Thyroid gland (tissue), 4 donors: ENCODE results near the gene ADAMTS16.

Source experiments
- POLR2A ChIP-seq, 2 donors: fragments of 450-650 bp; IDR thresholded peaks; one replicate each; pipeline ENCODE4 v1.6.1; 2017; ENCODE audit warnings: antibody characterized with exemption in 2 of 2, mild to moderate bottlenecking in 2 of 2, moderate library complexity in 1 of 2
- TF ChIP-seq, protein P1 (sequence below), 6 experiments: fragments of 200-600 bp in 3 of 6; fragments of 450-650 bp in 3 of 6; sonication (generic) in 3 of 6; IDR thresholded peaks; one replicate each; pipeline ENCODE4 v1.5.1; 2016 to 2019; ENCODE audit warnings: antibody characterized with exemption in 6 of 6, mild to moderate bottlenecking in 2 of 6, inconsistent platforms in 1 of 6, moderate library complexity in 1 of 6

- TF ChIP-seq, protein P1, sequence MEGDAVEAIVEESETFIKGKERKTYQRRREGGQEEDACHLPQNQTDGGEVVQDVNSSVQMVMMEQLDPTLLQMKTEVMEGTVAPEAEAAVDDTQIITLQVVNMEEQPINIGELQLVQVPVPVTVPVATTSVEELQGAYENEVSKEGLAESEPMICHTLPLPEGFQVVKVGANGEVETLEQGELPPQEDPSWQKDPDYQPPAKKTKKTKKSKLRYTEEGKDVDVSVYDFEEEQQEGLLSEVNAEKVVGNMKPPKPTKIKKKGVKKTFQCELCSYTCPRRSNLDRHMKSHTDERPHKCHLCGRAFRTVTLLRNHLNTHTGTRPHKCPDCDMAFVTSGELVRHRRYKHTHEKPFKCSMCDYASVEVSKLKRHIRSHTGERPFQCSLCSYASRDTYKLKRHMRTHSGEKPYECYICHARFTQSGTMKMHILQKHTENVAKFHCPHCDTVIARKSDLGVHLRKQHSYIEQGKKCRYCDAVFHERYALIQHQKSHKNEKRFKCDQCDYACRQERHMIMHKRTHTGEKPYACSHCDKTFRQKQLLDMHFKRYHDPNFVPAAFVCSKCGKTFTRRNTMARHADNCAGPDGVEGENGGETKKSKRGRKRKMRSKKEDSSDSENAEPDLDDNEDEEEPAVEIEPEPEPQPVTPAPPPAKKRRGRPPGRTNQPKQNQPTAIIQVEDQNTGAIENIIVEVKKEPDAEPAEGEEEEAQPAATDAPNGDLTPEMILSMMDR (IDR thresholded peaks at IDR 0.05) = no peak
- no peak for TF ChIP-seq POLR2A (IDR thresholded peaks at IDR 0.05)
These were observed 195.7 kb downstream of the ADAMTS16 start for GRCh38 chr5:5335700-5336264.
